B cell (primary cell): ENCODE results near the gene NUB1. TPM values are rescaled to one million over a fixed set of nuclear protein-coding genes. Genes with fewer than 3 reads are reported as not detected.

Experiments
- ATAC-seq: fragments of 200-7000 bp; cut with Tn5 transposase; one replicate; pipeline ENCODE4 v1.10.0; 2021; ENCODE audit warnings: low read depth, mild to moderate bottlenecking, moderate number of reproducible peaks, moderate library complexity
- CTCF ChIA-PET: fragments of 350-600 bp; sonication (Branson Sonifier 250); formaldehyde crosslinking; loops from one replicate; lab custom pipeline; 2021; ENCODE audit warnings: antibody characterized with exemption, inconsistent platforms; lab: Charles Lee
- POLR2A ChIA-PET: fragments of 350-600 bp; sonication (Branson Sonifier 250); formaldehyde crosslinking; loops from one replicate; lab custom pipeline; 2021; ENCODE audit warnings: antibody characterized with exemption; lab: Charles Lee
- DNase-seq: peaks from one replicate; pipeline ENCODE4 v3.0.0; 2013
- H2AFZ ChIP-seq: 2 replicates; pipeline ENCODE4 v1.6.1; 2012; ENCODE audit warnings: mild to moderate bottlenecking, low read depth, low read length; ENCODE audit not compliant: insufficient read depth, poor library complexity, severe bottlenecking
- H3K27ac ChIP-seq, 2 donors: 1 replicate in 1 of 2; 2 replicates in 1 of 2; pipeline ENCODE4 v1.5.1; 2012 to 2013; ENCODE audit warnings: low read length in 2 of 2, mild to moderate bottlenecking in 2 of 2, moderate library complexity in 1 of 2
- H3K27me3 ChIP-seq, 4 experiments: fragments of 200-600 bp in 1 of 4; sonication (generic) in 1 of 4; replicated peaks in 1 of 4; 1 replicate in 2 of 4; 2 replicates in 2 of 4; pipeline versions ENCODE4 v1.6.1 to v1.7.0; 2013 to 2016; ENCODE audit warnings: low read length in 3 of 4, mild to moderate bottlenecking in 2 of 4, mixed read lengths in 1 of 4, moderate library complexity in 1 of 4; ENCODE audit not compliant: insufficient read depth in 4 of 4, control insufficient read depth in 3 of 4; ENCODE audit errors: control extremely low read depth in 1 of 4
- H3K36me3 ChIP-seq, 2 experiments: replicated peaks in 1 of 2; 1 replicate in 1 of 2; 2 replicates in 1 of 2; pipeline versions ENCODE4 v1.6.1 to v1.7.1; 2013; ENCODE audit warnings: low read length in 1 of 2; ENCODE audit not compliant: insufficient read depth in 2 of 2, control insufficient read depth in 1 of 2; ENCODE audit errors: control extremely low read depth in 1 of 2, extremely low read depth in 1 of 2
- H3K4me1 ChIP-seq, 2 donors: fragments of 200-600 bp in 1 of 2; sonication (generic) in 1 of 2; 1 replicate in 1 of 2; 2 replicates in 1 of 2; pipeline versions ENCODE4 v1.5.1 to v1.6.1; 2013 to 2017; ENCODE audit warnings: low read length in 2 of 2; ENCODE audit not compliant: control insufficient read depth in 2 of 2, insufficient read depth in 2 of 2
- H3K4me2 ChIP-seq: replicated peaks from 2 replicates; pipeline ENCODE3; 2012; ENCODE audit warnings: mild to moderate bottlenecking, low read depth, low read length; ENCODE audit not compliant: poor library complexity, severe bottlenecking
- H3K4me3 ChIP-seq, 5 experiments: fragments of 200-600 bp in 1 of 5; sonication (generic) in 1 of 5; 1 replicate in 3 of 5; 2 replicates in 2 of 5; pipeline versions ENCODE4 v1.5.1 to v1.7.0; 2011 to 2016; ENCODE audit warnings: low read length in 4 of 5, mild to moderate bottlenecking in 4 of 5, low read depth in 2 of 5, control low read depth in 1 of 5, moderate library complexity in 1 of 5; ENCODE audit not compliant: insufficient read depth in 1 of 5; ENCODE audit errors: control extremely low read depth in 1 of 5, extremely low read depth in 1 of 5
- H3K79me2 ChIP-seq: fragments of 200-600 bp; sonication (generic); one replicate; pipeline ENCODE4 v1.6.0; 2016; ENCODE audit warnings: low read length; ENCODE audit not compliant: control insufficient read depth, insufficient read depth
- H3K9ac ChIP-seq: fragments of 200-600 bp; sonication (generic); 2 replicates; pipeline ENCODE4 v1.6.1; 2017; ENCODE audit warnings: mild to moderate bottlenecking, low read length, moderate library complexity
- H3K9me3 ChIP-seq, 3 donors: one replicate each; pipeline versions ENCODE4 v1.6.1 to v1.7.1; 2013; ENCODE audit warnings: low read length in 2 of 3; ENCODE audit not compliant: control insufficient read depth in 2 of 3, insufficient read depth in 1 of 3; ENCODE audit errors: control extremely low read depth in 1 of 3
- H4K20me1 ChIP-seq: 2 replicates; pipeline ENCODE4 v1.6.0; 2012; ENCODE audit warnings: mild to moderate bottlenecking, low read length; ENCODE audit not compliant: insufficient read depth, control insufficient read depth, poor library complexity, severe bottlenecking
- H3K27ac Mint-ChIP-seq: one replicate; pipeline ENCODE4 v1.8.0; 2021; ENCODE audit warnings: mixed read lengths
- H3K27me3 Mint-ChIP-seq: one replicate; pipeline ENCODE4 v1.8.0; 2021; ENCODE audit warnings: mixed read lengths
- H3K4me1 Mint-ChIP-seq: one replicate; pipeline ENCODE4 v1.8.0; 2021; ENCODE audit warnings: mixed read lengths
- H3K4me3 Mint-ChIP-seq: one replicate; pipeline ENCODE4 v1.8.0; 2021; ENCODE audit warnings: mixed read lengths
- H3K9me3 Mint-ChIP-seq: one replicate; pipeline ENCODE4 v1.8.0; 2022; ENCODE audit warnings: mixed read lengths; ENCODE audit not compliant: insufficient read depth
- EZH2 ChIP-seq: IDR thresholded peaks from 2 replicates; pipeline ENCODE4 v1.6.1; 2012; ENCODE audit warnings: borderline replicate concordance, low read depth, mild to moderate bottlenecking, moderate library complexity, low read length; ENCODE audit not compliant: insufficient read depth, poor library complexity, severe bottlenecking
- WGBS: methylation state at CpG from one replicate; pipeline ENCODE4 v1.1.5; 2013; ENCODE audit warnings: missing lambda C conversion rate; ENCODE audit not compliant: insufficient coverage; 5-methylcytosine and 5-hydroxymethylcytosine counted together
- intact Hi-C: fragments of 100-400 bp; cut with micrococcal nuclease; formaldehyde crosslinking; loops from one replicate; pipeline ENCODE4 v1.10.0; 2022
- polyA plus RNA-seq: library from polyadenylated mRNA; depleted of rRNA; stranded (reverse); fragments of >200 nt; gene quantifications from 2 replicates; pipeline ENCODE4 v1.2.3, GENCODE V29; 2012
- total RNA-seq, 2 donors: library from RNA; stranded (reverse); fragments of 120-200 nt in 1 of 2; gene quantifications; 1 replicate in 1 of 2; 2 replicates in 1 of 2; pipeline versions ENCODE4 v1.2.3 to v1.2.4, GENCODE V29; 2013 to 2022
- TF ChIP-seq, protein P1 (sequence below): fragments of 200-600 bp; IDR thresholded peaks from one replicate; pipeline ENCODE4 v1.8.0; 2022; ENCODE audit warnings: antibody characterized with exemption, mild to moderate bottlenecking

NUB1 gene
- total and polyA plus RNA-seq, 2 donors (not counting 1 experiment from before 2014, with no cell fraction given): 55.0 to 104 TPM

DNA sequence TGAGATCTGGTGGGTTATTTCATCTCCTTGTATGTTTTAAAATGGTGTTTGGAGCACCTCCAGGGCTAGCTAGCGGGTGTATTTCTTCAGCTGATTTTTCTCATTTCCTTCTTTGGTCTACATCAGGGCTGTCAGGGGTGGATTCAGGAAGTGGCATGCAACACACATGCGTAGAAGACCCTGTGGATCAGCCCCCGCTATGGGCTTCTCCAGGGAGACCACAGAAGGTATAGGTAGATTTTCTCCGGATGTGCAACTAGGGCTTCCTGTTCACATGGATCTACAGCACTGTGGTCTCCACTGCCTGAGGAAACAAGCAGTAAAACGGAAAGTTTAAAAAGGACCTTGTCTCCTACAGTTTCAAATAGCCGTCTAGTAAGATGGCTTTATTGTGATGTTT lies 10.4 kb downstream of the NUB1 start:
- H3K9me3 ChIP-seq: no peaks in the 10 kb centered on the region
- peak overlapping the region; percentile 82 to 99 for H3K27ac ChIP-seq
- H2AFZ ChIP-seq: peak overlapping the region; percentile 52
- H3K4me3 Mint-ChIP-seq: peak overlapping the region; percentile 35
- TF ChIP-seq, protein P1, sequence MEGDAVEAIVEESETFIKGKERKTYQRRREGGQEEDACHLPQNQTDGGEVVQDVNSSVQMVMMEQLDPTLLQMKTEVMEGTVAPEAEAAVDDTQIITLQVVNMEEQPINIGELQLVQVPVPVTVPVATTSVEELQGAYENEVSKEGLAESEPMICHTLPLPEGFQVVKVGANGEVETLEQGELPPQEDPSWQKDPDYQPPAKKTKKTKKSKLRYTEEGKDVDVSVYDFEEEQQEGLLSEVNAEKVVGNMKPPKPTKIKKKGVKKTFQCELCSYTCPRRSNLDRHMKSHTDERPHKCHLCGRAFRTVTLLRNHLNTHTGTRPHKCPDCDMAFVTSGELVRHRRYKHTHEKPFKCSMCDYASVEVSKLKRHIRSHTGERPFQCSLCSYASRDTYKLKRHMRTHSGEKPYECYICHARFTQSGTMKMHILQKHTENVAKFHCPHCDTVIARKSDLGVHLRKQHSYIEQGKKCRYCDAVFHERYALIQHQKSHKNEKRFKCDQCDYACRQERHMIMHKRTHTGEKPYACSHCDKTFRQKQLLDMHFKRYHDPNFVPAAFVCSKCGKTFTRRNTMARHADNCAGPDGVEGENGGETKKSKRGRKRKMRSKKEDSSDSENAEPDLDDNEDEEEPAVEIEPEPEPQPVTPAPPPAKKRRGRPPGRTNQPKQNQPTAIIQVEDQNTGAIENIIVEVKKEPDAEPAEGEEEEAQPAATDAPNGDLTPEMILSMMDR: no peak
- no peak for TF ChIP-seq EZH2
- H3K79me2 ChIP-seq: peaks cover 51% of the 10 kb centered on the region
- H3K4me1 Mint-ChIP-seq: peaks cover 45% of the 10 kb centered on the region
- peaks cover 18 to 57% of the 10 kb centered on the region in 2 experiments for H3K36me3 ChIP-seq
- WGBS: 14% methylated on average over 4 of the region's 6 CpGs
- DNase-seq (peak; percentile 75), ATAC-seq (no peak)
- peak overlapping the region; percentile 76 for H3K27ac Mint-ChIP-seq
- ChIA-PET POLR2A (interaction anchor here (0.6 to 1.2 kb wide), 4 partner anchors 11 to 909 kb away, joined by 3 to 4 read pairs (median 3); partner anchors contain the start of gene NUB1), CTCF (interaction anchor here (1.0 to 9.4 kb wide), 10 partner anchors 11 to 431 kb away, joined by 3 to 225 read pairs (median 23); partner anchors contain the start of gene NUB1)
- intact Hi-C loops: loop anchor here (2.0 to 10.0 kb wide), 3 partner anchors 15 to 917 kb away; partner anchors contain the start of gene GALNT11
- peak overlapping the region; percentile 5 for H3K9ac ChIP-seq
- no peaks in the 10 kb centered on the region for H3K9me3 Mint-ChIP-seq
- peaks cover 36 to 41% of the 10 kb centered on the region in 2 donors for H3K4me1 ChIP-seq
- H4K20me1 ChIP-seq: peaks cover 32% of the 10 kb centered on the region
- no peaks in the 10 kb centered on the region for H3K27me3 ChIP-seq
- H3K4me3 ChIP-seq: peak overlapping the region in 2 of 5 experiments; percentile 4 to 44
- H3K4me2 ChIP-seq: peak overlapping the region; percentile 69
- H3K27me3 Mint-ChIP-seq: no peaks in the 10 kb centered on the region

DNA sequence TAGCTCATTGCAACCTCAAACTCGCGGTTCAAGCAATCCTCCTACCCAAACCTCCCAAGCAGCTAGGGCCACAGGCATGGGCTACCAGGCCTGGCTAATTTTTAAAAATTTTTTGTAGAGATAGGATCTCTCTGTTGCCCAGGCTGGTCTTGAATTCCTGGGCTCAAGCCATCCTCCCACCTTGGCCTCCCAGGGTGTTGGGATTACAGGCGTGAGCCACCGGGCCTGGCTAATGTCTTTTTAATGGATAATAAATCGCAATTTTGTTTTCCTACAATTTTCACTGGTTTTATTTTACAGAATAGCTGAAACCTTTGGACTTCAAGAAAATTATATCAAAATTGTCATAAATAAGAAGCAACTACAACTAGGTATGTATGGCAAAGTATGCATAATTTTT lies 10.9 kb downstream of the NUB1 start:
- DNase-seq (no peak), ATAC-seq (no peak)
- TF ChIP-seq EZH2: no peak
- TF ChIP-seq, protein P1: no peak
- Histone ChIP-seq H3K9ac (peak overlapping the region; percentile 5), H3K27me3 (no peaks in the 10 kb centered on the region), H3K36me3 (peaks cover 18 to 57% of the 10 kb centered on the region in 2 experiments), H3K9me3 (no peaks in the 10 kb centered on the region), H3K4me3 (peak overlapping the region in 1 of 5 experiments; percentile 44), H3K79me2 (peaks cover 49% of the 10 kb centered on the region), H4K20me1 (peaks cover 36% of the 10 kb centered on the region), H3K4me1 (peaks cover 36 to 41% of the 10 kb centered on the region in 2 donors), H3K4me2 (peak overlapping the region; percentile 69), H3K27ac (peak overlapping the region; percentile 82 to 99), H2AFZ (no peak overlapping the region)
- Mint-ChIP-seq H3K4me3 (no peak overlapping the region), H3K4me1 (peaks cover 45% of the 10 kb centered on the region), H3K27me3 (no peaks in the 10 kb centered on the region), H3K27ac (no peak overlapping the region), H3K9me3 (no peaks in the 10 kb centered on the region)
- no CpG with 5 or more reads among the region's 5 CpGs for WGBS
- ChIA-PET POLR2A (interaction anchor here (0.9 kb wide), 1 partner anchor 52 kb away, joined by 3 read pairs; no protein-coding TSS in a partner anchor), CTCF (interaction anchor here (1.0 to 9.4 kb wide), 11 partner anchors 11 to 430 kb away, joined by 3 to 225 read pairs (median 8); partner anchors contain the start of gene NUB1)
- intact Hi-C loops: loop anchor here (5.0 to 10.0 kb wide), 2 partner anchors 675 to 918 kb away; partner anchors contain the start of gene GALNT11
